ENCODE results near the gene ANP32B.
A peak's percentile ranks its signal among the peaks of the same experiment; 100 is the strongest.
"Not testable (repeated sequence)": the region's sequence is repeated elsewhere in the genome, so short reads cannot be mapped to it uniquely, and the experiment has no call there.

The ANP32B gene

DNA sequence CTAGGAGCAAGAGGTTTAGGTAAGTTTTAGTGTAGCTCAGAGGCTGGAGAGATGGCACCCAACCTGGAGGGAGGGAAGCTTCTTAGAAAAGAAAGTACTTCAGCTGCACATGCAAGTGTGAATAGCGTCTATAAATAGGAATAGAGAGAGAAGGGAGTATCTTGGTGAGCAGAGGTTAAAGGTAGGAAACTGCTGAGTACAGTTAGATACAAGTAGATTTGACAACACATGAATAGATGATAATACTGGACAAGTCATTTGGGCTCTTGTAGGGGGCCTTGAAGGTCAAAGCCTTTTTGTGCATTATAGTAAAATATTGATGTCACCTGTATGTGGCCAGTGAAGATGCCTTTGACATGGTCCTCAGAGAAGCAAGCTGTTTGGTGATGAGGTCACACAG is 34.2 kb downstream of the ANP32B start:
- Histone ChIP-seq H3K36me3 (peaks cover 81% of the 10 kb centered on the region), H3K4me1 (no peaks in the 10 kb centered on the region), H3K9me3 (no peaks in the 10 kb centered on the region), H3K4me3 (ENCODE audit: low read depth, low read length) (no peak overlapping the region), H3K27me3 (no peaks in the 10 kb centered on the region)
- DNase-seq = no peak
- TF ChIP-seq, protein P1, sequence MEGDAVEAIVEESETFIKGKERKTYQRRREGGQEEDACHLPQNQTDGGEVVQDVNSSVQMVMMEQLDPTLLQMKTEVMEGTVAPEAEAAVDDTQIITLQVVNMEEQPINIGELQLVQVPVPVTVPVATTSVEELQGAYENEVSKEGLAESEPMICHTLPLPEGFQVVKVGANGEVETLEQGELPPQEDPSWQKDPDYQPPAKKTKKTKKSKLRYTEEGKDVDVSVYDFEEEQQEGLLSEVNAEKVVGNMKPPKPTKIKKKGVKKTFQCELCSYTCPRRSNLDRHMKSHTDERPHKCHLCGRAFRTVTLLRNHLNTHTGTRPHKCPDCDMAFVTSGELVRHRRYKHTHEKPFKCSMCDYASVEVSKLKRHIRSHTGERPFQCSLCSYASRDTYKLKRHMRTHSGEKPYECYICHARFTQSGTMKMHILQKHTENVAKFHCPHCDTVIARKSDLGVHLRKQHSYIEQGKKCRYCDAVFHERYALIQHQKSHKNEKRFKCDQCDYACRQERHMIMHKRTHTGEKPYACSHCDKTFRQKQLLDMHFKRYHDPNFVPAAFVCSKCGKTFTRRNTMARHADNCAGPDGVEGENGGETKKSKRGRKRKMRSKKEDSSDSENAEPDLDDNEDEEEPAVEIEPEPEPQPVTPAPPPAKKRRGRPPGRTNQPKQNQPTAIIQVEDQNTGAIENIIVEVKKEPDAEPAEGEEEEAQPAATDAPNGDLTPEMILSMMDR (IDR thresholded peaks at IDR 0.05; ENCODE audit: low read depth, low read length) = no peak

DNA sequence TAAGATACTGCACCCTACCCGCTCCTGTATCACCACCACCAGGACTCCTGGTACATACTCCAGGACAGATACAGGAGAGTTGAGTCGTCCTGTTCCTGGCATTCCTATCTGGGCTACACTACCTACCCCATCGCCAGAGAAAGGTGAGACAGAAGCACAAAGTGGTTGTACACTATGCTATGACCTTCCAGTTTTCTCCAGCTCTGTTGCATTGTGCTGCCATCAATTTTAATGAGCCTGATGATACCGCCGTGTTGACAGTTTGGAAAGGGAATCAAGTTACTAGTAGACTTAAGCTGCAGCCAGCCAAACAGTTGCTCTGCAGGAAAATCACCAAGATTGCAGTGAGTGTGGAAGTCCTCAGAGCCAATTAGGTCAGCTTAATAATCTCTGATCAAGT is 35.2 kb downstream of the ANP32B start:
- Histone ChIP-seq H3K27me3 (no peaks in the 10 kb centered on the region), H3K36me3 (peaks cover 71% of the 10 kb centered on the region), H3K4me1 (no peaks in the 10 kb centered on the region), H3K4me3 (ENCODE audit: low read depth, low read length) (no peak overlapping the region), H3K9me3 (no peaks in the 10 kb centered on the region)
- no peak for DNase-seq
- TF ChIP-seq, protein P1 (IDR thresholded peaks at IDR 0.05; ENCODE audit: low read depth, low read length) = no peak

- TF ChIP-seq, protein P1 (IDR thresholded peaks at IDR 0.05; ENCODE audit: low read depth, low read length) = no peak
- no peaks in the 10 kb centered on the region for H3K9me3 ChIP-seq
- no peak for DNase-seq
- peaks cover 64% of the 10 kb centered on the region for H3K36me3 ChIP-seq
- no peak overlapping the region for H3K4me3 ChIP-seq (ENCODE audit: low read depth, low read length)
- no peaks in the 10 kb centered on the region for H3K4me1 ChIP-seq
- no peaks in the 10 kb centered on the region for H3K27me3 ChIP-seq
Measured at GRCh38 chr9:98019098-98019497, 36.0 kb downstream of the ANP32B start.

- not testable (repeated sequence) for H3K4me3 ChIP-seq (ENCODE audit: low read depth, low read length); DNase-seq; H3K9me3 ChIP-seq; H3K4me1 ChIP-seq; H3K27me3 ChIP-seq
- H3K36me3 ChIP-seq = peaks cover 58% of the 10 kb centered on the region
Measured at GRCh38 chr9:98019869-98020268, 36.7 kb downstream of the ANP32B start.

- H3K36me3 ChIP-seq = peaks cover 53% of the 10 kb centered on the region
- DNase-seq = no peak
- no peaks in the 10 kb centered on the region for H3K4me1 ChIP-seq
- H3K4me3 ChIP-seq (ENCODE audit: low read depth, low read length) = no peak overlapping the region
- H3K27me3 ChIP-seq = no peaks in the 10 kb centered on the region
- no peaks in the 10 kb centered on the region for H3K9me3 ChIP-seq
- TF ChIP-seq, protein P1 (IDR thresholded peaks at IDR 0.05; ENCODE audit: low read depth, low read length) = no peak
Measured at GRCh38 chr9:98020476-98021145, 37.5 kb downstream of the ANP32B start.

- H3K36me3 ChIP-seq = peaks cover 45% of the 10 kb centered on the region
- H3K27me3 ChIP-seq = no peaks in the 10 kb centered on the region
- no peaks in the 10 kb centered on the region for H3K9me3 ChIP-seq
- no peaks in the 10 kb centered on the region for H3K4me1 ChIP-seq
- no peak overlapping the region for H3K4me3 ChIP-seq (ENCODE audit: low read depth, low read length)
- DNase-seq = peak; percentile 37
- TF ChIP-seq, protein P1 (IDR thresholded peaks at IDR 0.05; ENCODE audit: low read depth, low read length) = no peak
Measured at GRCh38 chr9:98021306-98022040, 38.3 kb downstream of the ANP32B start.
